ENCODE results near the gene SBF2.

GRCh38 chr11:9753021-9753420 is 541.0 kb downstream of the SBF2 start:
- TF ChIP-seq EZH2 (IDR thresholded peaks at IDR 0.05; ENCODE audit: low read length, unreplicated experiment): no peak
- TF ChIP-seq, protein P1, sequence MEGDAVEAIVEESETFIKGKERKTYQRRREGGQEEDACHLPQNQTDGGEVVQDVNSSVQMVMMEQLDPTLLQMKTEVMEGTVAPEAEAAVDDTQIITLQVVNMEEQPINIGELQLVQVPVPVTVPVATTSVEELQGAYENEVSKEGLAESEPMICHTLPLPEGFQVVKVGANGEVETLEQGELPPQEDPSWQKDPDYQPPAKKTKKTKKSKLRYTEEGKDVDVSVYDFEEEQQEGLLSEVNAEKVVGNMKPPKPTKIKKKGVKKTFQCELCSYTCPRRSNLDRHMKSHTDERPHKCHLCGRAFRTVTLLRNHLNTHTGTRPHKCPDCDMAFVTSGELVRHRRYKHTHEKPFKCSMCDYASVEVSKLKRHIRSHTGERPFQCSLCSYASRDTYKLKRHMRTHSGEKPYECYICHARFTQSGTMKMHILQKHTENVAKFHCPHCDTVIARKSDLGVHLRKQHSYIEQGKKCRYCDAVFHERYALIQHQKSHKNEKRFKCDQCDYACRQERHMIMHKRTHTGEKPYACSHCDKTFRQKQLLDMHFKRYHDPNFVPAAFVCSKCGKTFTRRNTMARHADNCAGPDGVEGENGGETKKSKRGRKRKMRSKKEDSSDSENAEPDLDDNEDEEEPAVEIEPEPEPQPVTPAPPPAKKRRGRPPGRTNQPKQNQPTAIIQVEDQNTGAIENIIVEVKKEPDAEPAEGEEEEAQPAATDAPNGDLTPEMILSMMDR (conservative IDR thresholded peaks at IDR 0.05; ENCODE audit: low read depth, low read length): no peak
